Adrenal gland (tissue), 12 donors: ENCODE results near the gene LSM10. TPM values are rescaled to one million over a fixed set of nuclear protein-coding genes. Genes with fewer than 3 reads are reported as not detected.

ENCODE experiments used
- DNase-seq, 7 donors: peaks; one replicate each; pipeline ENCODE4 v3.0.0-alpha.2; 2019 to 2020
- H3K27ac ChIP-seq, 5 donors: fragments of 200-600 bp; sonication (generic) in 4 of 5; 1 replicate in 3 of 5; 2 replicates in 2 of 5; pipeline versions ENCODE4 v1.5.1 to v1.8.0; 2016 to 2020; ENCODE audit warnings: mild to moderate bottlenecking in 1 of 5
- H3K27me3 ChIP-seq: fragments of 200-600 bp; 2 replicates; pipeline ENCODE4 v1.8.0; 2021
- H3K36me3 ChIP-seq, 2 donors: fragments of 200-600 bp; replicated peaks in 1 of 2; 1 replicate in 1 of 2; 2 replicates in 1 of 2; pipeline versions ENCODE4 v1.5.1 to v1.8.0; 2018 to 2022
- H3K4me1 ChIP-seq, 2 donors: fragments of 200-600 bp; replicated peaks in 1 of 2; 1 replicate in 1 of 2; 2 replicates in 1 of 2; pipeline versions ENCODE4 v1.5.1 to v1.8.0; 2018 to 2021
- H3K4me3 ChIP-seq, 4 donors: fragments of 200-600 bp; sonication (generic) in 3 of 4; one replicate each; pipeline ENCODE4 v1.5.1; 2016 to 2018
- H3K9me3 ChIP-seq, 3 donors: fragments of 200-600 bp; sonication (generic) in 1 of 3; replicated peaks in 1 of 3; 1 replicate in 2 of 3; 2 replicates in 1 of 3; pipeline versions ENCODE4 v1.5.1 to v1.8.0; 2016 to 2021
- POLR2A ChIP-seq, 2 donors: fragments of 450-650 bp; IDR thresholded peaks; one replicate each; pipeline ENCODE4 v1.6.1; 2017; ENCODE audit warnings: antibody characterized with exemption in 2 of 2, mild to moderate bottlenecking in 2 of 2, moderate library complexity in 1 of 2
- WGBS, 4 donors: extraction: QIAGEN DNeasy Blood & Tissue Kit in 2 of 4; methylation state at CpG; one replicate each; pipeline versions ENCODE4 v1.1.5 to v1.1.7; 2013 to 2017; 5-methylcytosine and 5-hydroxymethylcytosine counted together
- intact Hi-C, 2 donors: fragments of 100-400 bp; cut with DNase I; formaldehyde crosslinking; loops; one replicate each; pipeline versions ENCODE4 v1.14.1 to v1.15.0; 2022 to 2023
- polyA plus RNA-seq, 3 donors: library from polyadenylated mRNA; stranded (reverse); fragments of 200-250 nt in 2 of 3; fragments of 350-450 nt in 1 of 3; fragmentation: Illumina TruSeq in 1 of 3; extraction: RNeasy Lipid Tissue Mini Kit (QIAGEN cat#74804) in 1 of 3; gene quantifications; one replicate each; pipeline ENCODE4 v1.2.3, GENCODE V29; 2013 to 2014
- total RNA-seq, 9 donors: library from RNA; depleted of rRNA in 4 of 9; stranded (reverse); fragments of >200 nt in 4 of 9; fragments of 120-200 nt in 1 of 9; fragmentation: NEBNext Ultra II Directional in 1 of 9; extraction: Animal tissue kit (Norgen Biotek cat#: 25700) in 1 of 9; gene quantifications; one replicate each; pipeline versions ENCODE4 v1.1.0 to v1.2.4, GENCODE V29; 2013 to 2023
- TF ChIP-seq, protein P1 (sequence below), 6 experiments: fragments of 450-650 bp in 4 of 6; fragments of 200-600 bp in 2 of 6; sonication (generic) in 1 of 6; IDR thresholded peaks; 1 replicate in 5 of 6; 2 replicates in 1 of 6; pipeline versions ENCODE4 v1.5.1 to v1.8.0; 2016 to 2021; ENCODE audit warnings: antibody characterized with exemption in 6 of 6, mild to moderate bottlenecking in 2 of 6, moderate library complexity in 1 of 6
- donor health status: healthy with polysubstance abuse.
- donor health status: Bipolar disorder and iron deficiency.
- donor health status: DM: yes; HTN: yes; CAD: no.
- donor health status: DM: no; HTN: no; CAD: no.
- donor health status: DM: no; HTN: no; CAD: no.
- donor health status: DM: yes; HTN: yes; CAD: no.

Gene LSM10
- total and polyA plus RNA-seq, 12 donors, result 13.2 to 48.7 (median 34.9) TPM

DNA sequence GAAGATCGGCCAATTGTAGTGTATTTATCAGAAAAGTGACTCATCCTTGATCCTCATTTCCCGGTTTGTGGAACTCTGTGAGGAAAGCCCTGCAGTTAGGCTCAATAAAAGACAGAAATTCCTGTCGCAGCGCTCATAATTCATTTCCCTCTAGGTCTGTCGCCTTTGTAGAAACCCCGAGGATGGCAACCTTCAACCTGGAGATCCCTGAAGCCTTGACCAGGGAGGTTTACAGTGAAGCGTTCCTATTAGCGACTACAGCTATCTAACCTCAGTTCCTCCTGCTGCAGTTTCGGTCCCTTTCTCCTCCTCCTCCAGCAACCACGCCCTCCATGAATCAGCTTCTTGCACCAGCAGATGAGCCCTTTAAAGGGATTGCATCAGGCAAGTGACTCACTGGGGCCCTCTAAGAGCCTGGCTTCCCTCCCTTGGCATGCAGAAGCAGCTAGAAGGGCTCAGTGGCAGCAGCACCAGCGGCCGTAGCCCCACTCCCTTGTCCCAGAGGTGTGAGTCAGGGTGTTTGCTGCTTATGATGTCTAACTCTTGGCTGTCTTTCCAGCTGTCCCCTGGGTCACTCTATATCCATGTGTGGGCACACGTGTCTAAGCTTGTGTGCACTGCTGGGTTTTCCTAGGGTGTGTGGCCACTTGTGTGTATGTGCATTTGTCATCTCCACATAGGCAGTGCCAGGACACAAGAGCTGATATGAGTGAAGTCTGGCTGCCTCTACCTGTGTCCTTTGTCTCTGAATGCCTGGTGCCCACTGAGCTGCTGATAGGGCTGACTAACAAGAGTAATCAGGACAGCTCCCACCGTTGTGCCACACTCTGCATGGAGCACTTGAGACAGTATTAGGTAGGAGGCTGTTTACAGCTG, 11.2 kb downstream of the LSM10 start:
- 0 to 2% (median 1%) methylated on average over 12 to 14 of the region's 14 CpGs for WGBS, 4 donors
- H3K4me1 ChIP-seq, result peaks cover 27 to 40% of the 10 kb centered on the region in 2 donors
- TF ChIP-seq, protein P1, sequence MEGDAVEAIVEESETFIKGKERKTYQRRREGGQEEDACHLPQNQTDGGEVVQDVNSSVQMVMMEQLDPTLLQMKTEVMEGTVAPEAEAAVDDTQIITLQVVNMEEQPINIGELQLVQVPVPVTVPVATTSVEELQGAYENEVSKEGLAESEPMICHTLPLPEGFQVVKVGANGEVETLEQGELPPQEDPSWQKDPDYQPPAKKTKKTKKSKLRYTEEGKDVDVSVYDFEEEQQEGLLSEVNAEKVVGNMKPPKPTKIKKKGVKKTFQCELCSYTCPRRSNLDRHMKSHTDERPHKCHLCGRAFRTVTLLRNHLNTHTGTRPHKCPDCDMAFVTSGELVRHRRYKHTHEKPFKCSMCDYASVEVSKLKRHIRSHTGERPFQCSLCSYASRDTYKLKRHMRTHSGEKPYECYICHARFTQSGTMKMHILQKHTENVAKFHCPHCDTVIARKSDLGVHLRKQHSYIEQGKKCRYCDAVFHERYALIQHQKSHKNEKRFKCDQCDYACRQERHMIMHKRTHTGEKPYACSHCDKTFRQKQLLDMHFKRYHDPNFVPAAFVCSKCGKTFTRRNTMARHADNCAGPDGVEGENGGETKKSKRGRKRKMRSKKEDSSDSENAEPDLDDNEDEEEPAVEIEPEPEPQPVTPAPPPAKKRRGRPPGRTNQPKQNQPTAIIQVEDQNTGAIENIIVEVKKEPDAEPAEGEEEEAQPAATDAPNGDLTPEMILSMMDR (IDR thresholded peaks at IDR 0.05), result no peak
- peak; percentile 66 to 97 for TF ChIP-seq POLR2A (IDR thresholded peaks at IDR 0.05)
- H3K4me3 ChIP-seq, result peak overlapping the region in 2 of 4 donors; percentile 11 to 99
- H3K36me3 ChIP-seq, result peaks cover 0 to 6% of the 10 kb centered on the region in 2 donors
- peak overlapping the region; percentile 87 to 98 (median 95) for H3K27ac ChIP-seq
- H3K27me3 ChIP-seq, result no peaks in the 10 kb centered on the region
- H3K9me3 ChIP-seq, result no peaks in the 10 kb centered on the region
- intact Hi-C loops, result no loop called here
- DNase-seq, result peak; percentile 94 to 99 (median 99)

DNA sequence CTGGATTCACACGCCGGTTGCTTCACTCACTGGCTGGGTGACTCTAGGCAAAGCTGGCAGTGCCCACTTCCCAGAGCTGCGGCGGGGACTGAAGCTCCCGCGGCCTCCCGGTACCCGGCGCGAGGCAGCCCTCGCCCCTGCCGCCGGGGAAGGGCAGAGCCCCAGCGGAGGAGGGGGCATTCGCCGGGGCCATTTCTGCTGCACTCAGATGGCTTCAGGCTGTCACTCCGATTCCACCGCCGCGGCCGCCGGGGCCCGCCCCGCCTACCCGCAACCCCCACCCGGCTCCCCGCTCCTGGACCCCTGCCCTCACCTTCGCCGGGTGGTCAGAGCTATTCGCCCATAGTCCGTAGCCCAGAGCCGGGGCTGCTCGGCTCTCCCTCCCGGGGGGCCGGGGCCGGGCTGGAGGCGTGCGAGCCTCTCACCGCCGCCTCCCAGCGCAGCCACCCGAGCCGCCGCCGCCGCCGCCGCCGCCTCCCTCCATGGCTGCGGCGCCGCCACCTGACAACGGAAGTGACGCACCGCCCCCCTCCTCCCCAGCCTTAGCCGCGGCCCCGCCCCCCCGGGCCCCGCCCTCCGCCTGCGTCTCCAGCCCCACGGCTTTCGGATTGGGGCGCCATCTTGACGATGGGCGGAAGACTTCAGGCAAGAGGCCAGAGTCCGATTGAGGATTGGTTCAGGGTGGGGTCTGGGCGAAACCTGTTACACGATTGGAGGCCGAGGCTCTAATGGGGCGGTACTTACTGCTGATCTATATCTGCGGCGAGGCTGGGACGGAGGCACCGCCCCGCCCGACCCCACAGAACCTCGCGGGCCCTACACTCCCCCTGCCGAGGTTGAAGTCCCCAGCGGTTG, 12.1 kb downstream of the LSM10 start, which contains the start of gene STK40:
Gene STK40 (minus strand): TSS at position 515 of the 855 bp plus-strand sequence. CDS start 24,592 bp downstream, outside the sequence.
- TF ChIP-seq, protein P1 (IDR thresholded peaks at IDR 0.05), result no peak
- peak; percentile 77 to 84 for TF ChIP-seq POLR2A (IDR thresholded peaks at IDR 0.05)
- no peaks in the 10 kb centered on the region for H3K36me3 ChIP-seq
- peaks cover 30 to 44% of the 10 kb centered on the region in 2 donors for H3K4me1 ChIP-seq
- no peaks in the 10 kb centered on the region for H3K27me3 ChIP-seq
- peak; percentile 99 for DNase-seq
- H3K27ac ChIP-seq, result peak within 1 kb of the TSS; percentile 87 to 98 (median 95)
- H3K9me3 ChIP-seq, result no peaks in the 10 kb centered on the region
- H3K4me3 ChIP-seq, result peak within 1 kb of the TSS; percentile 43 to 99 (median 80)
- intact Hi-C loops, result no loop called here
- WGBS, 4 donors, result 0 to 1% (median 1%) methylated on average over 3 to 81 of the region's 82 CpGs

DNA sequence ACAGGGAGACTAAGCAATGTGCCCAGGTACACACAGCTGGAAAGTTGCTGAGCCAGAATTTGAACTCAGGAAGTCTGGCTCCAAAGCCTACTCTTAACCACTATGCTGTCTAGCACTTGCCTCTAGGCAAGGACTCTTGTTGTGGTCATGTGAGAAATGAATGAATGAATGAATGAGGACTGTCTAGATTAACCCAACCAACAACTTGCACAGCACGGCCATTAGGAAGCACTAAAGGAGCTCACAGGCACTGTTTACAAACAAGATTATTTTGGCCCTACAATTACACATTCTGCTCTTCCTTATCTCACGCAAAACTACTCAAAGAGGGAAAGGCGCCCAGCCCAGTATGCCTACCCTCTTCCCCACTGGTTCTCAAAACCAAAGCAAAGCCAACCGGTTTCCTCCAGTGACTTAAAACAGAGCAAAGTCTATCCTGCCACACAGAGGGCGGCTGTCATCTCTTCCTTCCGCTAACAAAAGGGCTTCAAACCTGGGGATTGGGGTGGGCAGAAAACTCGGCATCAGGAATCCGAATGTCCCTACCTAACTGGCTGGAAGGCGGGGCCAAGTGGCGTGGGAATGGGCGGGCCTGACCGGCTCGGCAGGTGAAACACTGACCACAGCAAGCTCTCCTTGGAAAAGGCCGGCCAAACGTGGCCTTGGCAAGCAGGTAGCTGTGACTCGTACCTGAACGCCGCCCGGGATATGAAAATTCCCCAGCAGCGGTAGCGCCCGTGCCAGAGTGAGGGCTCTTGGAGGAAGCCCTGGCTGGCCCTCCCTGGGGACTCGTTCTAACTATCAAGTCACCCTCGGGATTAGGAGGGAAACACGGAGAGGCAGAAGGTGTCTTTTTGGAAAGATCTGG, 12.9 kb downstream of the LSM10 start:
- no peaks in the 10 kb centered on the region for H3K27me3 ChIP-seq
- H3K4me3 ChIP-seq, result peak overlapping the region; percentile 43 to 99 (median 80)
- H3K4me1 ChIP-seq, result peaks cover 39 to 53% of the 10 kb centered on the region in 2 donors
- intact Hi-C loops, result no loop called here
- peak overlapping the region in 4 of 5 donors; percentile 89 to 98 (median 96) for H3K27ac ChIP-seq
- no peaks in the 10 kb centered on the region for H3K9me3 ChIP-seq
- TF ChIP-seq, protein P1 (IDR thresholded peaks at IDR 0.05), result no peak
- TF ChIP-seq POLR2A (IDR thresholded peaks at IDR 0.05), result no peak
- 4 to 5% (median 5%) methylated on average over 16 to 25 of the region's 25 CpGs for WGBS, 4 donors
- H3K36me3 ChIP-seq, result no peaks in the 10 kb centered on the region
- peak; percentile 50 to 81 (median 64) for DNase-seq
